Uterus (tissue), 4 donors: ENCODE measurements around the gene XYLT2. TPM values are rescaled to one million over a fixed set of nuclear protein-coding genes. Genes with fewer than 3 reads are reported as not detected.

Source experiments
- DNase-seq, 2 donors: peaks; one replicate each; pipeline ENCODE4 v3.0.0-alpha.2; 2019 to 2020
- H3K27ac ChIP-seq, 2 donors: fragments of 200-600 bp; sonication (generic); 1 replicate in 1 of 2; 2 replicates in 1 of 2; pipeline ENCODE4 v1.5.1; 2016 to 2018
- H3K27me3 ChIP-seq, 2 donors: fragments of 200-600 bp; sonication (generic); one replicate each; pipeline ENCODE4 v1.5.1; 2018 to 2019; ENCODE audit warnings: control low read depth in 1 of 2
- H3K36me3 ChIP-seq, 2 donors: fragments of 200-600 bp; sonication (generic); one replicate each; pipeline ENCODE4 v1.5.1; 2019; ENCODE audit warnings: control low read depth in 1 of 2
- H3K4me1 ChIP-seq, 2 donors: fragments of 200-600 bp; sonication (generic); one replicate each; pipeline ENCODE4 v1.5.1; 2018 to 2019; ENCODE audit warnings: control low read depth in 1 of 2
- H3K4me3 ChIP-seq, 2 donors: fragments of 200-600 bp; sonication (generic); 1 replicate in 1 of 2; 2 replicates in 1 of 2; pipeline ENCODE4 v1.5.1; 2018 to 2019; ENCODE audit warnings: mild to moderate bottlenecking in 1 of 2
- H3K9me3 ChIP-seq, 2 donors: fragments of 200-600 bp; sonication (generic); one replicate each; pipeline ENCODE4 v1.5.1; 2019; ENCODE audit warnings: control low read depth in 1 of 2
- CTCF ChIP-seq, 4 experiments: fragments of 200-600 bp in 2 of 4; fragments of 450-650 bp in 2 of 4; sonication (generic) in 2 of 4; IDR thresholded peaks; one replicate each; pipeline ENCODE4 v1.5.1; 2016 to 2019; ENCODE audit warnings: antibody characterized with exemption in 4 of 4, mild to moderate bottlenecking in 2 of 4, moderate library complexity in 1 of 4
- POLR2A ChIP-seq, 2 donors: fragments of 450-650 bp; IDR thresholded peaks; one replicate each; pipeline ENCODE4 v1.6.1; 2016; ENCODE audit warnings: antibody characterized with exemption in 2 of 2, mild to moderate bottlenecking in 1 of 2, moderate library complexity in 1 of 2
- intact Hi-C: fragments of 100-400 bp; cut with DNase I; formaldehyde crosslinking; loops from one replicate; pipeline ENCODE4 v1.15.1; 2023; ENCODE audit warnings: low total_unique reads
- total RNA-seq, 4 donors: library from RNA; depleted of rRNA in 3 of 4; stranded (reverse); fragments of >200 nt in 3 of 4; gene quantifications; one replicate each; pipeline versions ENCODE4 v1.1.0 to v1.2.4, GENCODE V29; 2014 to 2023
- donor health status: DM: yes; HTN: yes; CAD: no.

XYLT2 gene
- total RNA-seq, 4 donors from 2014 or later: 23.5 to 34.0 (median 28.5) TPM

DNA sequence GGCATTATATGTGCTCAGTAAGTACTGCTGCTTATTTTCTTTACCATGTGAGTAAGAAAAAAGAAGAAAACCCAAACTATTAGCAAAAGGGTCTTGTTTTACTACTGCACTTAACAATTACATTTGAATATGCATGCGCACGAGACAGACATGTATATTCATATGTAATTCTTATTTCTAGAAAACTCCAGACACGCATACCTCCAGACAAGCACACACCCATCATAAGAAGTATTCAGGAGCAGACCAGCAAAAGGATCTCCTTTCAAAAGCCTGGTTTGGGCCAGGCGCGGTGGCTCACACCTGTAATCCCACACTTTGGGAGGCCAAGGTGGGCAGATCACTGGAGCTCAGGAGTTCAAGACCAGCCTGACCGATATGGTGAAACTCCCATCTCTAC, 43.6 kb downstream of the XYLT2 start:
- TF ChIP-seq CTCF (IDR thresholded peaks at IDR 0.05) (no peak), POLR2A (IDR thresholded peaks at IDR 0.05) (no peak)
- no peak for DNase-seq
- H3K36me3 ChIP-seq: no peaks in the 10 kb centered on the region
- H3K4me1 ChIP-seq: no peaks in the 10 kb centered on the region
- no peaks in the 10 kb centered on the region for H3K27me3 ChIP-seq
- H3K9me3 ChIP-seq: no peaks in the 10 kb centered on the region
- intact Hi-C loops: no loop called here
- H3K27ac ChIP-seq: no peak overlapping the region
- no peak overlapping the region for H3K4me3 ChIP-seq

- no peak for DNase-seq
- Histone ChIP-seq H3K4me3 (no peak overlapping the region), H3K27me3 (no peaks in the 10 kb centered on the region), H3K9me3 (no peaks in the 10 kb centered on the region), H3K36me3 (no peaks in the 10 kb centered on the region), H3K27ac (no peak overlapping the region), H3K4me1 (peaks cover 3 to 11% of the 10 kb centered on the region in 2 donors)
- TF ChIP-seq POLR2A (IDR thresholded peaks at IDR 0.05) (no peak), CTCF (IDR thresholded peaks at IDR 0.05) (no peak)
- intact Hi-C loops: no loop called here
Observed at GRCh38 chr17:50392621-50393020, 46.7 kb downstream of the XYLT2 start.

GRCh38 chr17:50393700-50394099, 47.8 kb downstream of the XYLT2 start:
- no peaks in the 10 kb centered on the region for H3K9me3 ChIP-seq
- H3K36me3 ChIP-seq: no peaks in the 10 kb centered on the region
- H3K4me3 ChIP-seq: no peak overlapping the region
- no peak overlapping the region for H3K27ac ChIP-seq
- no peak for DNase-seq
- TF ChIP-seq POLR2A (IDR thresholded peaks at IDR 0.05): no peak
- no peak for TF ChIP-seq CTCF (IDR thresholded peaks at IDR 0.05)
- intact Hi-C loops: no loop called here
- no peaks in the 10 kb centered on the region for H3K27me3 ChIP-seq
- peaks cover 3 to 11% of the 10 kb centered on the region in 2 donors for H3K4me1 ChIP-seq

DNA sequence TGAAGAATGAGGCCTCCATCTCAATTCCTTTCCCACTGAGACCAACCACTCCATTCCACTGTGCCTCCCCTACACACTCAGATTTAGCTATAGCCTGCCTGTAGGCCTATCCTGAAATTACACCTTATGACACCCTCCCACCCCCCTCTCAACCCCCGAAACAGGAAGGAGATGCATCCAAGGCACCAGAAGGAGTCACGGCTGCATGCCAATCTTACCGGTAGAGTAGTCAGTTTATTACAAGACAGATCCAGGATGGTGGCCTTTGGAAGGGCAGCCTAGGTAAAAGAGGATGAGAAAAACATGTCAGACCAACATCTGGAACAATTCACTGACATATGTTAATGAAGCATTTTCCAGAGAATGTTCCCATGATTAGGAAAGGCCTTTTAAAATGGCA, 48.8 kb downstream of the XYLT2 start:
- Histone ChIP-seq H3K4me1 (peaks cover 3 to 11% of the 10 kb centered on the region in 2 donors), H3K4me3 (no peak overlapping the region), H3K27me3 (no peaks in the 10 kb centered on the region), H3K36me3 (no peaks in the 10 kb centered on the region), H3K9me3 (no peaks in the 10 kb centered on the region), H3K27ac (no peak overlapping the region)
- intact Hi-C loops: no loop called here
- DNase-seq: no peak
- TF ChIP-seq POLR2A (IDR thresholded peaks at IDR 0.05) (no peak), CTCF (IDR thresholded peaks at IDR 0.05) (no peak)

DNA sequence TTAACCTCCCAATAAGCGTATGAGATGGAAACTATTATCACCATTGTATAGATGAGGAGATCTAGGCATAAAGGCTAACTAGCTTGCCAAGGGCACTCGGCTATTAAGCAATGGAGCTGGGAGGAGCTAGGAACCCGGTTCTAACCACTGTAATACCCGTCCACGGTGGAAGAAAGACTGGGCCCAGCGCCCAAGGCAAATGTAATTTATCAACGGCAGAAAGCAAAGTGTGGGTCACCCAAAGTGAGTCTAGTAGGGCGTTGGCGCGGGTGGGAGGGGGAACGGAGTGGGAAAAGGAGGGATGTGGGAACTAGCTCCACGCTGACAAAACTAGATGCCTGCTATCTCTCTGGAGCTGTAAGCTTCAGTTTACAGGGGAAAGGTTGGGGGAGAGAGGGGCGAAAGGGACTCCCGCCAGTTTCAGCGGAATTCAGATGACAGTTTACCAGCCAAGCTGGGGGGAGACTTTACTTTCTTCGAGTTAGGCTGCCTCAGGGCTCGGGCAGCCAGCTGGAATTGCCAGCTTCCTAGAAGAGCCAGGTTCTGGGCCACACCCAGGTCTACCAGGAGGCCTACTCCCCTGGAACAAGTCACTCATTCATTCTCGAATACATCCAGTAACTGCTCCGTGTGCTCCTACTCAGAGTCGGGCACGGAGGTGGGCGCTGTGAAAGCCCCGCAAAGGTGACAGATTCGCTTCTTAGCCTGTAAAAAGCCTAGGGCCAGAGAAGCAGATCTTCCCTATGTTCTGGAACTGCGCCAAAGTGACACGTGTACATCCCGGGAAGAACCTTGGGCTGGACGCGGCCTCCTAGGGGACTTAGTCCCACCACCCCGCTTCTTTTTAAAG, 50.6 kb downstream of the XYLT2 start:
- peak overlapping the region; percentile 78 to 82 for H3K27ac ChIP-seq
- H3K27me3 ChIP-seq: no peaks in the 10 kb centered on the region
- peak overlapping the region; percentile 79 to 93 for H3K4me3 ChIP-seq
- DNase-seq: peak; percentile 37 to 42
- H3K9me3 ChIP-seq: no peaks in the 10 kb centered on the region
- H3K4me1 ChIP-seq: peaks cover 3 to 11% of the 10 kb centered on the region in 2 donors
- intact Hi-C loops: no loop called here
- H3K36me3 ChIP-seq: no peaks in the 10 kb centered on the region
- no peak for TF ChIP-seq CTCF (IDR thresholded peaks at IDR 0.05)
- TF ChIP-seq POLR2A (IDR thresholded peaks at IDR 0.05): no peak
